ENCODE measurements around the gene DNAJB1. TPM values are rescaled to one million over a fixed set of nuclear protein-coding genes. Genes with fewer than 3 reads are reported as not detected.

DNAJB1 gene
- total and polyA plus RNA-seq, 2 of the 4 experiments (the other 2 are of a cell fraction): 88.2 to 95.4 TPM

GRCh38 chr19:14478113-14478545 lies 40.1 kb downstream of the DNAJB1 start:
- TF ChIP-seq MAFK (IDR thresholded peaks at IDR 0.05; ENCODE audit: low read depth, low read length) (no peak), USF2 (IDR thresholded peaks at IDR 0.05; ENCODE audit: low read depth, low read length) (no peak), CEBPB (IDR thresholded peaks at IDR 0.05; ENCODE audit: low read depth, low read length) (no peak), RAD21 (IDR thresholded peaks at IDR 0.05; ENCODE audit: low read length) (no peak), RCOR1 (IDR thresholded peaks at IDR 0.05; ENCODE audit: insufficient replicate concordance, low read length) (no peak), ELK1 (IDR thresholded peaks at IDR 0.05; ENCODE audit: borderline replicate concordance, low read depth, low read length) (no peak), RFX5 (IDR thresholded peaks at IDR 0.05; ENCODE audit: low read depth, low read length) (no peak)
- POLR2A ChIA-PET (ENCODE audit: unreplicated experiment): no interaction called here
- H3K27ac ChIP-seq (ENCODE audit: insufficient read depth, low read length): no peak overlapping the region
- no peak overlapping the region for H2AFZ ChIP-seq (replicated peaks; ENCODE audit: low read length, poor library complexity)
- no peak overlapping the region for H2AK9ac ChIP-seq (replicated peaks; ENCODE audit: low read depth, low read length, poor library complexity)
- H3K9me3 ChIP-seq (ENCODE audit: control insufficient read depth, insufficient read depth, low read length): no peaks in the 10 kb centered on the region
- intact Hi-C loops (cut with micrococcal nuclease): loop anchor here (5.0 kb wide), 1 partner anchor 341 kb away; the partner anchor contains the start of gene ASF1B
- H4K5ac ChIP-seq (ENCODE audit: low read depth, low read length): no peak overlapping the region
- no peak overlapping the region for H3K4me2 ChIP-seq (ENCODE audit: low read depth, low read length)
- 60% methylated on average over 8 of the region's 24 CpGs; no CpG with 5 or more reads in 1 of the 2 experiments for WGBS, 2 experiments (ENCODE audit: extremely low coverage in 2 of 2, insufficient read length in 1 of 2)
- H3K4me1 ChIP-seq (ENCODE audit: control insufficient read depth, insufficient read depth, low read length): peaks cover 35% of the 10 kb centered on the region
- dilution Hi-C loops (cut with HindIII; ENCODE audit: low sequenced_read_pairs, unreplicated experiment): no loop called here
- ATAC-seq (ENCODE audit: low read depth) (no peak), DNase-seq (no peak)
- no peak overlapping the region for H4K91ac ChIP-seq (ENCODE audit: insufficient read depth, low read depth, low read length)
- 0 out of 2 replicates have a peak, but pooled peaks cover 14% of the 10 kb centered on the region for H3K9me1 ChIP-seq (ENCODE audit: insufficient read depth, low read length)
- peaks cover 8 to 48% of the 10 kb centered on the region in 2 experiments for H3K79me1 ChIP-seq (ENCODE audit: low read depth in 1 of 2, low read length in 2 of 2)
- in situ Hi-C loops (cut with MboI; ENCODE audit: low sequenced_read_pairs): loop anchor here (10.0 kb wide), 1 partner anchor 593 kb away; no protein-coding TSS in a partner anchor
- no peak overlapping the region for H3K14ac ChIP-seq (replicated peaks; ENCODE audit: low read depth, low read length)
- CTCF ChIA-PET: interaction anchor here (0.6 kb wide), 1 partner anchor 9 kb away, joined by 3 read pairs; no protein-coding TSS in a partner anchor
- H3K27me3 ChIP-seq (ENCODE audit: control insufficient read depth, insufficient read depth, low read length): no peaks in the 10 kb centered on the region
- H2AK5ac ChIP-seq (ENCODE audit: low read depth, low read length): no peak overlapping the region
- H2BK5ac ChIP-seq (ENCODE audit: low read depth, low read length, poor library complexity, severe bottlenecking): no peak overlapping the region
- no peak overlapping the region for H3K23ac ChIP-seq (ENCODE audit: low read depth, low read length)
- no peak overlapping the region for H3K18ac ChIP-seq (ENCODE audit: low read depth, low read length)
- H2BK120ac ChIP-seq (ENCODE audit: low read depth, low read length): no peak overlapping the region
- BruUV-seq (replicated peaks): no TSS peak
- peaks cover 25% of the 10 kb centered on the region for H3K36me3 ChIP-seq (ENCODE audit: control insufficient read depth, insufficient read depth, low read length)
- H3K4ac ChIP-seq (ENCODE audit: low read depth, low read length): no peak overlapping the region
- no peak overlapping the region for H3K9ac ChIP-seq (ENCODE audit: low read depth, low read length)
- no peak overlapping the region for H3K56ac ChIP-seq (ENCODE audit: extremely low read depth, insufficient read depth, low read length)
- H2BK20ac ChIP-seq (ENCODE audit: low read depth, low read length): no peak overlapping the region
- H2BK15ac ChIP-seq (ENCODE audit: low read depth, low read length): no peak overlapping the region
- H3K4me3 ChIP-seq (ENCODE audit: insufficient read depth, low read depth, low read length): no peak overlapping the region
- H4K20me1 ChIP-seq (ENCODE audit: insufficient read depth, low read length): peaks cover 33% of the 10 kb centered on the region
- no peak overlapping the region for H4K8ac ChIP-seq (ENCODE audit: low read depth in 2 of 2, low read length in 2 of 2)

All from IMR-90 (cell line).